Mesenteric fat pad (tissue), 1 donor: ENCODE results near the gene PPP1R10. TPM values are rescaled to one million over a fixed set of nuclear protein-coding genes. Genes with fewer than 3 reads are reported as not detected.
A peak's percentile ranks its signal among the peaks of the same experiment; 100 is the strongest.

Experiments used
- DNase-seq: peaks from one replicate; pipeline ENCODE4 v3.0.0-alpha.2; 2020; ENCODE audit warnings: low spot score
- microRNA-seq: library from miRNA; unstranded; fragments of <30 nt; microRNA quantifications from one replicate; pipeline ENCODE4 v1.2.0, GENCODE V29; 2020; ENCODE audit warnings: borderline number of aligned reads
- total RNA-seq: library from RNA; stranded (reverse); fragmentation: NEBNext Ultra II Directional; extraction: Animal tissue kit (Norgen Biotek cat#: 25700); gene quantifications from one replicate; pipeline ENCODE4 v1.2.1, GENCODE V29; 2021
- donor health status: DM: yes; HTN: yes; CAD: no.

The PPP1R10 gene
- total RNA-seq, 1 donor from 2014 or later, result 49.1 TPM

DNA sequence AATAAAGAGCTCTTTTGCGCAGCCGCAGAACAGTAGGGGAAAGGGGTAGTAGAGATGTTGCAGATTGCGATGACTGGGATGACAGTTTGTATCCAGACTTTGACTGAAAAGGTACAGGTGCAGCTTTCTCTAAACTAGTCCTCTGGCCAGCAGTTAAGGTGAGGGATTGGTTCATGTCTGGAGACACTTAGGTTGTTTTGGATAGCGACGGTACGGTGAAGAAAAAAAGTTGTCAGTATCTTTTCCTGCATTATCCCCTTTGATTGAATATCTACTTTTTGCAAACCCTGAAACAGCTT, 59.4 kb downstream of the PPP1R10 start:
- DNase-seq, result no peak

DNA sequence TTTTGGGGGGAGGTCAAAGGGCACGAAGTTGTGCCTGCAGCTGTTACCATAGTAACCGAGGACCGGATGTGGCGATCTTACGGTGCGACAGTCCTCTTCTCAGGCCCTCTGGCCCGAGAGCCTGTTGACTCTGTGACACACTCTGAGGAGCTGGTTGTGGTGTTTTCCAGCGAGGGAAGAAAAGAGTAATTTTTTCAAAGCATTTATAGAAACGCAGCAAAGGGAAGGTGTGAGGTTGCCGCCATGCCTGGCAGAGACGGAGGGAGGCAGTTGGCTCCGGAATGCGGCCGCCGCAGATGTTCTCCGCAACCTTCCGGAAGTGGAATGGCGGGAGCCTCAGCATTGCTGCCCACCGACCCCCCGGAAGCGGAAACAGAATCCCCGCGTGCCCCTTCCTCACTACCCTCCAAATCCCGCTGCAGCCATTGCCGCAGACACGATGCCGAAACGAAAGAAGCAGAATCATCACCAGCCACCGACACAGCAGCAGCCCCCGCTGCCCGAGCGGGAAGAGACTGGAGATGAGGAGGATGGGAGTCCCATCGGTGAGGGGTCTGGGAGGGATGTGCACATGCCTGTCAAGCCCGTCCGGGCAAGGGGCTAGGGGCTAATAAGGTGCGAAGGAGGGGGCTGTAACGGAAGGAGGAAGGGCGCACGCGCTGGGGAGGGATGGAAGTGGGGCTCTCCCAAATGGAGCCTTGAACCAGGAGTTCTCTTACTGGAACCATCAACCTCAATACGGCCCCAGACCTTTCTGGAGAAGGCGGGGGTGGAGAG, 59.9 kb downstream of the PPP1R10 start, which contains the start of gene PRR3:
Gene PRR3, plus strand, starts transcription at position 390 of the 777 bp plus-strand sequence. Its CDS starts 50 bp downstream, at position 440.
- peak; percentile 94 for DNase-seq

DNA sequence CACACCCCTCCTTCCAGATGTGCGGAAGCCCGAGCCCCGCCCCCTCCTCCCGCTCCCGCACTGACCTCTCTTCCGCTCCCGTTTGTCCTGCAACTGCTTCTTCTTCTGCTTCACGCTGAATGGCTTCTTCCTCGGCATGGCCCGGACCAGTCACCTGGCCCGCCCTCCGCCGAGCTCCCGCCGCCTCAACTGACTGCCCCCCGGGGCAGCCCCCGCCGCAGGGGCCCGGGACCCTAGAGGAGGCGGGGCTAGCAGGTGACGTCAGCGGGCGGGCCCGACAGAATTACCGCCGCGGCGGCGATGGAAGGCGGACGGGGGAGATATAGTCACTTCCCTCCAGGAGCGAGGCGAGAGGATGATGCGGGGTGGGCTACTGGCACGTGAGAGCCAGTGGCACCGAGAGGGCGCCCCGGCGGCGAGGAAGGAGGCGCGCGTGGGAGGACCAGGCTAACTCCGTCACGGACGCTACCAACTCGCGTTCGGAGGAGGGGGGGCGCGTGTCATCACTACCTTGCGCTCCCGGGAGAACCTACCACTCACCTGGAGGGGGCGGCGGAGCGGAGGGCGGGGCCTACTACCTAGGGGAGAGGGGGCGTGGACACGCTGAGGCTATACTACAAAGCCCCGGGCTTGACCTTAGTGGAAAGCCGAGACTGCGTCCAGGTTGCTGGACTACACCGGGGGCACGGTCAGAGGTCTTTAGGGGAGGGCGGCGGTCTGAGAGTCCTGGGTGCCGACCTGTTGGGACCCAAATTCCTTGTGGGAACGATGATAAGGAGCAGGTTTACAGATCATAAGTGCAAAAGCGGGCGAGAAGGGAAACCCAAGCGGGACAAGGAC, 60.8 kb downstream of the PPP1R10 start, which contains the start of gene GNL1:
Gene GNL1, minus strand, starts transcription at position 424 of the 840 bp plus-strand sequence. Its CDS starts 286 bp downstream, at position 138.
- peak; percentile 97 for DNase-seq

DNA sequence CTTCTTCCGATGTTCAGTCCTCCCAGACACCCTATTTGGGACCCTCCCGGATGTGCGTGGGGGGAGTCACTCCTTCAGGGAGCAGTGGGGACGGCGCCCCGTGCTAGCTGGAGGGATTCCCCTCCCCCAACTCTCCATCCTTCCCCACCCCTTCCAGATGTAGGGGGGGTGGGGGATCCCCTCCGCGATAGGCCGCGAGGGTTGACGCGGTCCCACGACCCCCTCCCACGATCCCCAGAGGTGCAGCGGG, 61.3 kb downstream of the PPP1R10 start:
- DNase-seq, result no peak

GRCh38 chr6:30554962-30555815, 61.9 kb downstream of the PPP1R10 start:
- peak; percentile 90 for DNase-seq

- DNase-seq, result no peak
These were observed 62.6 kb downstream of the PPP1R10 start for GRCh38 chr6:30554404-30554803.

Small RNA genes within 50 kb of the gene (microRNA-seq; reads per million reads assigned to microRNA genes)
- 29.8 reads per million, percentile 28 among the genes with 10 or more reads in this experiment for gene MIR877

Other genes starting within 250 kb of the PPP1R10 start
- gene HLA-E, start 127.7 kb downstream of the PPP1R10 start, total RNA-seq, result 450 TPM
- gene GNL1, start 60.8 kb downstream of the PPP1R10 start, total RNA-seq, result 65.8 TPM
- gene PRR3, start 59.9 kb downstream of the PPP1R10 start, total RNA-seq, result 9.2 TPM
- 59.2 TPM for gene ABCF1, start 45.8 kb downstream of the PPP1R10 start, total RNA-seq
- 44.4 TPM for gene MRPS18B, start 597 bp upstream of the PPP1R10 start, total RNA-seq
- 8.4 TPM for gene ATAT1, start 9.6 kb upstream of the PPP1R10 start, total RNA-seq
- gene C6orf136, start 29.9 kb upstream of the PPP1R10 start, total RNA-seq, result 12.4 TPM
- 27.2 TPM for gene DHX16, start 55.8 kb upstream of the PPP1R10 start, total RNA-seq
- 87.0 TPM for gene PPP1R18, start 69.4 kb upstream of the PPP1R10 start, total RNA-seq
- gene NRM, start 73.7 kb upstream of the PPP1R10 start, total RNA-seq, result 7.3 TPM
- gene MDC1, start 100.0 kb upstream of the PPP1R10 start, total RNA-seq, result 19.8 TPM
- 452 TPM for gene TUBB, start 103.1 kb upstream of the PPP1R10 start, total RNA-seq
- gene FLOT1, start 125.4 kb upstream of the PPP1R10 start, total RNA-seq, result 190 TPM
- 146 TPM for gene IER3, start 127.3 kb upstream of the PPP1R10 start, total RNA-seq